ENCODE measurements around the gene GON4L. TPM values are rescaled to one million over a fixed set of nuclear protein-coding genes. Genes with fewer than 3 reads are reported as not detected.
"Not testable (repeated sequence)": the region's sequence is repeated elsewhere in the genome, so short reads cannot be mapped to it uniquely, and the experiment has no call there.

GON4L gene
- polyA plus RNA-seq, 1 of the 3 experiments (the other 2 are of a cell fraction): 16.5 TPM

- no peak overlapping the region for H3K4me3 ChIP-seq (ENCODE audit: low read depth in 2 of 2, low read length in 1 of 2)
- H4K20me1 ChIP-seq (ENCODE audit: insufficient read depth): no peaks in the 10 kb centered on the region
- H3K9me3 ChIP-seq: no peaks in the 10 kb centered on the region
- H3K79me2 ChIP-seq (ENCODE audit: insufficient read depth): no peaks in the 10 kb centered on the region
- no peak for DNase-seq
- no peak overlapping the region for H3K9ac ChIP-seq
- no peak overlapping the region for H3K27ac ChIP-seq (ENCODE audit: low read depth in 2 of 2, low read length in 1 of 2)
- no peaks in the 10 kb centered on the region for H3K27me3 ChIP-seq (ENCODE audit: insufficient read depth)
- 98% methylated on average over 5 of the region's 5 CpGs for WGBS (ENCODE audit: low lambda C conversion rate)
- H3F3A ChIP-seq (replicated peaks; ENCODE audit: insufficient read depth): peaks cover 18% of the 10 kb centered on the region
- H3K4me1 ChIP-seq (ENCODE audit: control insufficient read depth in 1 of 2, insufficient read depth in 2 of 2, low read depth in 1 of 2, low read length in 1 of 2): no peaks in the 10 kb centered on the region
- peaks cover 58 to 74% of the 10 kb centered on the region in 2 experiments for H3K36me3 ChIP-seq (replicated peaks in 1 of 2; ENCODE audit: control insufficient read depth in 1 of 2, insufficient read depth in 2 of 2, low read length in 1 of 2)
- ChIA-PET POLR2A (no interaction called here), CTCF (no interaction called here)
- H3K9me2 ChIP-seq: no peaks in the 10 kb centered on the region
- H2AFZ ChIP-seq (ENCODE audit: low read depth): no peak overlapping the region
- no peak overlapping the region for H3K4me2 ChIP-seq
- TF ChIP-seq MEF2A (IDR thresholded peaks at IDR 0.05; ENCODE audit: borderline replicate concordance, low read depth) (no peak), NFIC (IDR thresholded peaks at IDR 0.05; ENCODE audit: borderline replicate concordance) (no peak), CHD2 (IDR thresholded peaks at IDR 0.05; ENCODE audit: low read length, partially characterized antibody) (no peak), GABPA (IDR thresholded peaks at IDR 0.05; ENCODE audit: low read depth) (no peak), RFX5 (IDR thresholded peaks at IDR 0.05; ENCODE audit: low read length) (no peak), RCOR1 (IDR thresholded peaks at IDR 0.05; ENCODE audit: low read length) (no peak), RAD21 (IDR thresholded peaks at IDR 0.05; ENCODE audit: low read length) (no peak), ZBTB33 (IDR thresholded peaks at IDR 0.05; ENCODE audit: borderline replicate concordance, low read depth) (no peak), REST (IDR thresholded peaks at IDR 0.05; ENCODE audit: low read depth, low read length) (no peak), TCF12 (IDR thresholded peaks at IDR 0.05) (no peak), POLR2AphosphoS5 (IDR thresholded peaks at IDR 0.05; ENCODE audit: low read depth, low read length) (no peak), FOXM1 (IDR thresholded peaks at IDR 0.05; ENCODE audit: low read depth) (no peak), MAX (IDR thresholded peaks at IDR 0.05; ENCODE audit: low read depth) (no peak)
Observed at GRCh38 chr1:155769257-155769656, 87.8 kb downstream of the GON4L start.

- peaks cover 48 to 61% of the 10 kb centered on the region in 2 experiments for H3K36me3 ChIP-seq (replicated peaks in 1 of 2; ENCODE audit: control insufficient read depth in 1 of 2, insufficient read depth in 2 of 2, low read length in 1 of 2)
- H4K20me1 ChIP-seq (ENCODE audit: insufficient read depth); H3K79me2 ChIP-seq (ENCODE audit: insufficient read depth); CTCF ChIA-PET; DNase-seq; H3K4me3 ChIP-seq (ENCODE audit: low read depth in 2 of 2, low read length in 1 of 2); H3K9ac ChIP-seq; H3K4me1 ChIP-seq (ENCODE audit: control insufficient read depth in 1 of 2, insufficient read depth in 2 of 2, low read depth in 1 of 2, low read length in 1 of 2); H3K9me2 ChIP-seq; H3K9me3 ChIP-seq; POLR2A ChIA-PET; H2AFZ ChIP-seq (ENCODE audit: low read depth); H3K27ac ChIP-seq (ENCODE audit: low read depth in 2 of 2, low read length in 1 of 2); H3K27me3 ChIP-seq (ENCODE audit: insufficient read depth); H3K4me2 ChIP-seq: not testable (repeated sequence)
- 90% methylated on average over 3 of the region's 5 CpGs for WGBS (ENCODE audit: low lambda C conversion rate)
- H3F3A ChIP-seq (replicated peaks; ENCODE audit: insufficient read depth): peaks cover 35% of the 10 kb centered on the region
Observed at GRCh38 chr1:155767399-155767989, 89.5 kb downstream of the GON4L start.

- H3K36me3 ChIP-seq (replicated peaks in 1 of 2; ENCODE audit: control insufficient read depth in 1 of 2, insufficient read depth in 2 of 2, low read length in 1 of 2): peaks cover 50 to 60% of the 10 kb centered on the region in 2 experiments
- 96% methylated on average over 7 of the region's 7 CpGs for WGBS (ENCODE audit: low lambda C conversion rate)
- H2AFZ ChIP-seq (ENCODE audit: low read depth): 0 out of 2 replicates have a peak overlapping the region, but pooled peaks have one; percentile 60
- H3K4me3 ChIP-seq (ENCODE audit: low read depth in 2 of 2, low read length in 1 of 2); H3K9me2 ChIP-seq; POLR2A ChIA-PET; H3K9me3 ChIP-seq; H3K79me2 ChIP-seq (ENCODE audit: insufficient read depth); H3K4me1 ChIP-seq (ENCODE audit: control insufficient read depth in 1 of 2, insufficient read depth in 2 of 2, low read depth in 1 of 2, low read length in 1 of 2); DNase-seq; H4K20me1 ChIP-seq (ENCODE audit: insufficient read depth); H3K27me3 ChIP-seq (ENCODE audit: insufficient read depth); CTCF ChIA-PET: not testable (repeated sequence)
- H3K9ac ChIP-seq: peak overlapping the region; percentile 13; the same call in 1 of the 2 replicates
- H3F3A ChIP-seq (replicated peaks; ENCODE audit: insufficient read depth): peaks cover 32% of the 10 kb centered on the region
- H3K27ac ChIP-seq (ENCODE audit: low read depth in 2 of 2, low read length in 1 of 2): peak overlapping the region in 1 of 2 experiments; percentile 84; a peak in 2 of 4 replicates
- H3K4me2 ChIP-seq: peak overlapping the region; percentile 27; the same call in 1 of the 2 replicates
Observed at GRCh38 chr1:155763989-155764388, 93.0 kb downstream of the GON4L start.
